Activated naive CD4-positive, alpha-beta T cell treated with anti-CD3 and anti-CD28 coated beads, Interleukin-2, amount 10 ng/mL, durations not matched to agents 7 days and 5 days (primary cell): ENCODE measurements around the gene CHGA.

Experiments
- CTCF ChIA-PET: fragments of 350-600 bp; sonication (Branson Sonifier 250); formaldehyde crosslinking; loops from one replicate; lab custom pipeline; 2021; ENCODE audit warnings: antibody characterized with exemption; lab: Charles Lee
- DNase-seq: peaks from one replicate; pipeline ENCODE4 v3.0.0-alpha.2; 2020
- H3K27ac Mint-ChIP-seq: one replicate; pipeline ENCODE4 v1.8.0; 2021; ENCODE audit warnings: mild to moderate bottlenecking, moderate library complexity, mixed read lengths
- H3K27me3 Mint-ChIP-seq: one replicate; pipeline ENCODE4 v1.8.0; 2021; ENCODE audit warnings: mild to moderate bottlenecking, mixed read lengths
- H3K36me3 Mint-ChIP-seq: one replicate; pipeline ENCODE4 v1.8.0; 2021; ENCODE audit warnings: mixed read lengths
- H3K4me1 Mint-ChIP-seq: one replicate; pipeline ENCODE4 v1.8.0; 2021; ENCODE audit warnings: mixed read lengths
- H3K4me3 Mint-ChIP-seq: one replicate; pipeline ENCODE4 v1.8.0; 2021; ENCODE audit warnings: mild to moderate bottlenecking, moderate library complexity, mixed read lengths
- H3K9me3 Mint-ChIP-seq: one replicate; pipeline ENCODE4 v1.8.0; 2021; ENCODE audit warnings: mixed read lengths

CHGA gene

DNA sequence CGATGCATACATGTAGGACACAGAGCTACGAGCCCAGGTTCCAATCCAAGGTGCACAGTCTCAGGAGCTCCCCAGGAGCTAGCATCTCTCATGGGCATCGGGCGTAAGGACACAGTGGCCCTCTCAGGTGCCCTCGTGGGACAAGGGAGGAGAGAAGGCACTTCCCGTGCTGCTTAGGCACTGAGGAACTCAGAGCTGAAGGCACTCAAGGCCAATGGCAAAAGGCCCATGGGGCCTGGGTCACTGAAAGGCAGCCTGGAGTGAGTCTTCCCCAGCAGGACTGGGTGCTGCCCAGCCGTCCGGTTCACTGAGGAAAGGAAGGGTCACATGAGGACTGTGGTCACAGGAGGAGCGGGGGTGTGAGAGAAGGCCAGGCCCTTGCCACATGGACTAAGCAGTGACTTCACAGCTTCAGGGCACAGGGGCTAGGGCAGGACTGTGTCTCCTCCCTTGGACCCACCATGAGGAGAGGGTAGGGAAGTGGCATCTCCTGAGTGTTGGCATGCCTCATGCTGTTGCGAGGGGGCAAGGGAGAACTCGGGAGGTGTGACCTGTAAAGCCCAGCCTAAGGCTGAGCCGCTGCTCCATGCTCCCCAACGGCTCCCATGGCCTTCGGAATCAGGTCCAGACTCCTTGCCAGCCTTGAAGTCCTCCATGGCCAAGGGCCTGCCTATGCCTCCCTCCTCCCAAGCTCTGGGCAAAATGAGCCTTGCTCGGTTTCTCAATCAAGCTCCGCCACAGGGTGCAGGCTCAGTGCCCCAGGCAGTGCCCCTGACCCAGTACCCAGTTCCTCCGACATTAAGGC, 51.8 kb downstream of the CHGA start:
- peaks cover 44% of the 10 kb centered on the region for H3K9me3 Mint-ChIP-seq

DNA sequence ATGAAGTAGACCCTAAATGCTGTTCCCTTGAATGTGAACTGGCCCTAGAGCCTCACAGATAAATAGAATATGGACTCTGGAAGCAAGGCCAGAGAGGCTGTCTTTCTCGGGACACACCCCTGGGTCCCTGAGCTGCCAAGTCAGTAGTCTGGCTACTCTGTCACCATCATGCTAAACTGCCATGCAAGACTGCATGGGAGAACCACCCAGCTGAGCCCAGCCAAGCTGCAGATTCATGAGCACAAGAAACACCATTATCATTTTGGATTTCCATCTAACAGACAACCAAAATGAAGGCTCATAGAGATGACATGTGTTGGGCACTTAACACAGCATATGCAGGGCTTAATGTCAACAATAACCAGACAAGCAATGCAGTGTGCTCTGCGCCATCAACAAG, 53.3 kb downstream of the CHGA start:
- Mint-ChIP-seq H3K36me3 (peaks cover 55% of the 10 kb centered on the region), H3K27ac (no peak overlapping the region), H3K4me3 (no peak overlapping the region), H3K27me3 (no peaks in the 10 kb centered on the region), H3K4me1 (no peaks in the 10 kb centered on the region), H3K9me3 (peaks cover 51% of the 10 kb centered on the region)
- no peak for DNase-seq
- CTCF ChIA-PET, result no interaction called here

More for the DNA sequence above, 51.8 kb downstream of the CHGA start:
- H3K4me1 Mint-ChIP-seq, result no peaks in the 10 kb centered on the region
- peaks cover 49% of the 10 kb centered on the region for H3K36me3 Mint-ChIP-seq
- DNase-seq, result no peak
- H3K27me3 Mint-ChIP-seq, result no peaks in the 10 kb centered on the region
- no peak overlapping the region for H3K4me3 Mint-ChIP-seq
- no peak overlapping the region for H3K27ac Mint-ChIP-seq
- CTCF ChIA-PET, result no interaction called here

DNA sequence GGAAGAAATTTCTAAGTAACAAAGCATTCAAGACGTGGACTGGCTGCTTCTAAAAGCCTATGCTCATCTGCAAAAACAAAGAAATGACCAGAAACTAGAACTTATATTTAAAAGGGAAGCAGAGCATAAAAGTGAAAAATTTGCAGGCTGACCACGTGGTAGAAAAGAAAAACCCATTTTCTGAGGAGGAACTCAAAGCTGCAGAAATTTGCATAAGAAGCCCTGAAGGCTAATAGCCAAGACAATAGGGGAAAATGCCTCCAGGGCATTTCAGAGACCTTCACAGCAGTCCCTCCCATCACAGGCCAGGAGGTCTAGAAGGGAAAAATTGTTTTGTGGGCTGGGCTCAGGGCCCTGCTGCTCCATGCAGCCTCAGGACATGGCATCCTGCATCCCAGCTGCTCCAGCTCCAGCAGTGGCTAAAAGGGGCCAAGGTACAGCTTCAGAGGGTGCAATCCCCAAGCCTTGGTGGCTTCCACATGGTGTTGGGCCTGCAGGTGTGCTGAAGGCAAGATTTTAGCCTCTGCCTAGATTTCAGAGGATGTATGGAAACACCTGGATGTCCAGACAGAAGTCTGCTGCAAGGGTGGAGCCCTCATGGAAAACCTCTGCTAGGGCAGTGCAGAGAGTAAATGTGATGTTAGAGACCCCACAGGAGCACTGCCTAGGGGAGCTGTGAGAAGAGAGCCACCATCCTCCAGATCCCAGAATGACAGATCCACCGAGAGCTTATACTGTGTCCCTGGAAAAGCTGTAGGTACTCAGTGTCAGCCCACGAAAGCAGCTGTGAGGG, 55.5 kb downstream of the CHGA start:
- no peak for DNase-seq
- CTCF ChIA-PET, result no interaction called here
- H3K36me3 Mint-ChIP-seq, result peaks cover 61% of the 10 kb centered on the region
- no peaks in the 10 kb centered on the region for H3K27me3 Mint-ChIP-seq
- peaks cover 55% of the 10 kb centered on the region for H3K9me3 Mint-ChIP-seq
- no peaks in the 10 kb centered on the region for H3K4me1 Mint-ChIP-seq
- no peak overlapping the region for H3K4me3 Mint-ChIP-seq
- H3K27ac Mint-ChIP-seq, result no peak overlapping the region

DNA sequence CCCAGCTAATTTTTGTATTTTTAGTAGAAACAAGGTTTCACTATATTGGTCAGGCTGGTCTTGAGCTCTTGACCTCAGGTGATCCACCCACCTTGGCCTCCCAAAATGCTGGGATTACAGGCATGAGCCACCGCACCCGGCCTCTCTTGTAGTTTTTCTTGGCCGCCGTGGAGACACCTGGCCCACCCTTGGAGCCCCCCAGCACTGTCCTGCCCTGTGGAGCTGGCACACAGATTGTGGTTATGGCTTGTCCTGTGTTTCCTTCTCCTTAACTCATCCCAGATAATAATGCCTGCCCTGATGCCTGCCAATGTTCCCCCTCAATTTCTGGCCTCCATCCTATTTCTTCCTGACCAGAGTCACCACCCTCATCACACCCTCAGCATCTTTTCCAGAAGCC, 57.9 kb downstream of the CHGA start:
- peaks cover 46% of the 10 kb centered on the region for H3K36me3 Mint-ChIP-seq
- H3K27me3 Mint-ChIP-seq, result no peaks in the 10 kb centered on the region
- no peak for DNase-seq
- H3K4me1 Mint-ChIP-seq, result no peaks in the 10 kb centered on the region
- H3K9me3 Mint-ChIP-seq, result peaks cover 46% of the 10 kb centered on the region
- CTCF ChIA-PET, result no interaction called here
- H3K4me3 Mint-ChIP-seq, result no peak overlapping the region
- H3K27ac Mint-ChIP-seq, result no peak overlapping the region

DNA sequence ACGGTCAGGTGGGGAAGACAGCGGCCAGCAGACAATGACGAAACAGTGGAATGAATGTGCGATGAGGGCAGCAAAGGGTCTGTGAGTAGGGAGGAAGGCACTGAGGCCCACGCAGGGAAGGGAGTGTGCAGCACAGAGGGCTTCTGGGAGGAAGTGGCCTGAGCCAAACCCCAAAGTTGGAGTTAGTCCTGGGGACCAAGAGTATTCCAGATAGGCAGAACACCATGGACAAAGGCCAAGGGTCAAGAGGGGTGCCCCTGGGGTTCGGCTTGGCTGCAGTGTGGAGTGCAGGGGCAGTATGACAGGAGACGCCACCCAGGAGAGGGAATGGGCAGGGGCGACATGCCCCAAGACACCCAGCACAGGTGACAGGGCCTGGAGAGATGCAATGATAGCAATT, 58.8 kb downstream of the CHGA start:
- peaks cover 37% of the 10 kb centered on the region for H3K36me3 Mint-ChIP-seq
- H3K4me3 Mint-ChIP-seq, result no peak overlapping the region
- no peaks in the 10 kb centered on the region for H3K4me1 Mint-ChIP-seq
- DNase-seq, result no peak
- CTCF ChIA-PET, result no interaction called here
- H3K27me3 Mint-ChIP-seq, result no peaks in the 10 kb centered on the region
- H3K27ac Mint-ChIP-seq, result no peak overlapping the region
- H3K9me3 Mint-ChIP-seq, result peaks cover 39% of the 10 kb centered on the region

DNA sequence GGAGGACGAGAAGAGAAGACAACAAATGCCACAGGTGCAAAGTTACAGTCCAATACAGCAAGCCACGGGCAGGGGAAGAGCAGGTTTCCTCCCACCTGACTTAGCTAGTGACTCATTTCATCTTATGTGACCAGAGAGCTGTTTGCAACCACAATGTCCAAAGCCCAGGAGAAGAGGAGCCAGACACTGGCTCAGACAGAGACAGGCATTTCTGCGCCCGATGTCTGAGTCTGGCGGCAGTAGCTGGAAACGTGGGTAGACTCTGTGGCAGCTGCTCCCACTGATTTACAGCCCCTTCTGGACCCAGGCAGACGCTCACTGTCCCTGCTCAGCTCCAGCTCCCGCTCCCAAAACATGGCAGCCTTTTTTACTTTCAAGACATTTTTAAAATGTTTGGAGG, 60.0 kb downstream of the CHGA start:
- CTCF ChIA-PET, result no interaction called here
- Mint-ChIP-seq H3K4me3 (no peak overlapping the region), H3K9me3 (peaks cover 28% of the 10 kb centered on the region), H3K36me3 (peaks cover 26% of the 10 kb centered on the region), H3K27ac (no peak overlapping the region), H3K27me3 (no peaks in the 10 kb centered on the region), H3K4me1 (no peaks in the 10 kb centered on the region)
- no peak for DNase-seq

DNA sequence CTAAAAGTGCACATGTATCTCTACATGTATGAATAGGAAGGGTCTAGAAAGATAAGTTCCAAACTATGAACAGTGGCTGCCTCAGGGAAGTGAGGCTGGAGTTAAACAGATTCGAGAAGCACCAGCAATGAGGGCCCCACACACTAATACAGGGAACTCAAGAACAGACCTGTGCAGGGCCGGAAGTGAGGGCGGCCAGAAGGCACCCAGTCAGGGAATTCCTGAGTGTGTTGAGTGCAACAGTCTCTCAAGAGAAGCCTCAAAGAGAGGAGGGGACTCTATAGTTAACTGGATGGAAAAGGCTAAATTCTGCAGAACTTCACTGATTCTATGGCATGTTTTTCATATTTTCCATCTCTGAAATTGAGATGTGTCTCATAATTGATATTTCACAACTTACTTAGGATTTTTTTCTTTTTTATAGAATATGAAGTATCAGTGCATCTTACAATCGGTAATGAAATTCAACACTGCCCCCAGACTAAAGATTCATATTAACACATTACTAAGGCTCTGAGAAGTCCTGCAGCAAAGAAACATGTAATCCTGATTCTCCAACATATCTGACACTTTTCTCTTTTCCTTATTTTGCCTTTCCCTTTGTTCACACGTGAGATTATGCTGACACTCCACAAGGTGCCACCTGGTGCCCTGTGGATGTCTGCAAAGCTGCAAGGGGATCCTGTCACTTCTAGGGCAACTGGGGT, 61.3 kb downstream of the CHGA start:
- no peak overlapping the region for H3K4me3 Mint-ChIP-seq
- no peaks in the 10 kb centered on the region for H3K4me1 Mint-ChIP-seq
- H3K27ac Mint-ChIP-seq, result no peak overlapping the region
- H3K36me3 Mint-ChIP-seq, result peaks cover 18% of the 10 kb centered on the region
- no peak for DNase-seq
- peaks cover 16% of the 10 kb centered on the region for H3K9me3 Mint-ChIP-seq
- H3K27me3 Mint-ChIP-seq, result no peaks in the 10 kb centered on the region
- CTCF ChIA-PET, result no interaction called here
